ENCODE data around the gene LHX3.

LHX3 gene

GRCh38 chr9:136223871-136224640 is 19.1 kb upstream of the LHX3 start:
- Histone ChIP-seq H3K36me3 (ENCODE audit: insufficient read depth, low read length) (peaks cover 33% of the 10 kb centered on the region), H3K9me3 (ENCODE audit: insufficient read depth, low read depth, low read length) (no peaks in the 10 kb centered on the region), H3K27ac (ENCODE audit: low read depth, low read length) (no peak overlapping the region), H3K4me3 (ENCODE audit: low read length) (no peak overlapping the region), H3K4me1 (ENCODE audit: insufficient read depth, low read length) (no peaks in the 10 kb centered on the region; the same call in 1 of the 2 replicates), H3K27me3 (ENCODE audit: insufficient read depth, low read length) (no peaks in the 10 kb centered on the region), H3K9ac (ENCODE audit: low read depth, low read length) (no peak overlapping the region)
- 97% methylated on average over 30 of the region's 30 CpGs for whole genome bisulfite sequencing

GRCh38 chr9:136222906-136223285 is 18.0 kb upstream of the LHX3 start:
- H3K36me3 ChIP-seq (ENCODE audit: insufficient read depth, low read length) = peaks cover 44% of the 10 kb centered on the region
- H3K9ac ChIP-seq (ENCODE audit: low read depth, low read length) = no peak overlapping the region
- WGBS = 93% methylated on average over 13 of the region's 13 CpGs
- H3K27me3 ChIP-seq (ENCODE audit: insufficient read depth, low read length) = no peaks in the 10 kb centered on the region
- no peak overlapping the region for H3K27ac ChIP-seq (ENCODE audit: low read depth, low read length)
- H3K4me3 ChIP-seq (ENCODE audit: low read length) = no peak overlapping the region
- H3K4me1 ChIP-seq (ENCODE audit: insufficient read depth, low read length) = no peaks in the 10 kb centered on the region; the same call in 1 of the 2 replicates
- no peaks in the 10 kb centered on the region for H3K9me3 ChIP-seq (ENCODE audit: insufficient read depth, low read depth, low read length)

- H3K9ac ChIP-seq (ENCODE audit: low read depth, low read length) = no peak overlapping the region
- no peak overlapping the region for H3K4me3 ChIP-seq (ENCODE audit: low read length)
- 96% methylated on average over 38 of the region's 38 CpGs for WGBS
- peaks cover 46% of the 10 kb centered on the region for H3K36me3 ChIP-seq (ENCODE audit: insufficient read depth, low read length)
- no peaks in the 10 kb centered on the region for H3K4me1 ChIP-seq (ENCODE audit: insufficient read depth, low read length)
- H3K27me3 ChIP-seq (ENCODE audit: insufficient read depth, low read length) = no peaks in the 10 kb centered on the region
- no peak overlapping the region for H3K27ac ChIP-seq (ENCODE audit: low read depth, low read length)
- H3K9me3 ChIP-seq (ENCODE audit: insufficient read depth, low read depth, low read length) = no peaks in the 10 kb centered on the region
Observed at GRCh38 chr9:136222166-136222905, 17.4 kb upstream of the LHX3 start.

GRCh38 chr9:136220017-136220729 is 15.2 kb upstream of the LHX3 start:
- Histone ChIP-seq H3K9ac (ENCODE audit: low read depth, low read length) (no peak overlapping the region), H3K27ac (ENCODE audit: low read depth, low read length) (no peak overlapping the region), H3K4me3 (ENCODE audit: low read length) (no peak overlapping the region), H3K36me3 (ENCODE audit: insufficient read depth, low read length) (peaks cover 58% of the 10 kb centered on the region), H3K27me3 (ENCODE audit: insufficient read depth, low read length) (no peaks in the 10 kb centered on the region), H3K4me1 (ENCODE audit: insufficient read depth, low read length) (no peaks in the 10 kb centered on the region), H3K9me3 (ENCODE audit: insufficient read depth, low read depth, low read length) (no peaks in the 10 kb centered on the region)
- 84% methylated on average over 15 of the region's 15 CpGs for WGBS

- H3K27me3 ChIP-seq (ENCODE audit: insufficient read depth, low read length) = no peaks in the 10 kb centered on the region
- H3K9me3 ChIP-seq (ENCODE audit: insufficient read depth, low read depth, low read length) = no peaks in the 10 kb centered on the region
- no peak overlapping the region for H3K27ac ChIP-seq (ENCODE audit: low read depth, low read length)
- WGBS = 94% methylated on average over 13 of the region's 13 CpGs
- H3K9ac ChIP-seq (ENCODE audit: low read depth, low read length) = no peak overlapping the region
- H3K4me3 ChIP-seq (ENCODE audit: low read length) = no peak overlapping the region
- no peaks in the 10 kb centered on the region for H3K4me1 ChIP-seq (ENCODE audit: insufficient read depth, low read length)
- H3K36me3 ChIP-seq (ENCODE audit: insufficient read depth, low read length) = peaks cover 58% of the 10 kb centered on the region
Observed at GRCh38 chr9:136219276-136219675, 14.3 kb upstream of the LHX3 start.

GRCh38 chr9:136218673-136219072 is 13.7 kb upstream of the LHX3 start:
- 92% methylated on average over 15 of the region's 15 CpGs for WGBS
- Histone ChIP-seq H3K36me3 (ENCODE audit: insufficient read depth, low read length) (peaks cover 58% of the 10 kb centered on the region), H3K4me3 (ENCODE audit: low read length) (no peak overlapping the region)

GRCh38 chr9:136218271-136218670 is 13.3 kb upstream of the LHX3 start:
- 94% methylated on average over 16 of the region's 16 CpGs for WGBS
- Histone ChIP-seq H3K4me3 (ENCODE audit: low read length) (no peak overlapping the region), H3K4me1 (ENCODE audit: insufficient read depth, low read length) (no peaks in the 10 kb centered on the region), H3K9me3 (ENCODE audit: insufficient read depth, low read depth, low read length) (no peaks in the 10 kb centered on the region), H3K9ac (ENCODE audit: low read depth, low read length) (no peak overlapping the region), H3K36me3 (ENCODE audit: insufficient read depth, low read length) (peaks cover 58% of the 10 kb centered on the region), H3K27ac (ENCODE audit: low read depth, low read length) (no peak overlapping the region), H3K27me3 (ENCODE audit: insufficient read depth, low read length) (no peaks in the 10 kb centered on the region)

More at GRCh38 chr9:136218673-136219072, 13.7 kb upstream of the LHX3 start:
- no peaks in the 10 kb centered on the region for H3K27me3 ChIP-seq (ENCODE audit: insufficient read depth, low read length)
- no peak overlapping the region for H3K9ac ChIP-seq (ENCODE audit: low read depth, low read length)
- no peak overlapping the region for H3K27ac ChIP-seq (ENCODE audit: low read depth, low read length)
- H3K9me3 ChIP-seq (ENCODE audit: insufficient read depth, low read depth, low read length) = no peaks in the 10 kb centered on the region
- no peaks in the 10 kb centered on the region for H3K4me1 ChIP-seq (ENCODE audit: insufficient read depth, low read length)

- H3K4me3 ChIP-seq (ENCODE audit: low read length) = no peak overlapping the region
- WGBS = 86% methylated on average over 37 of the region's 37 CpGs
- peaks cover 56% of the 10 kb centered on the region for H3K36me3 ChIP-seq (ENCODE audit: insufficient read depth, low read length)
- no peak overlapping the region; the same call in 1 of the 2 replicates for H3K9ac ChIP-seq (ENCODE audit: low read depth, low read length)
- no peak overlapping the region for H3K27ac ChIP-seq (ENCODE audit: low read depth, low read length)
- no peaks in the 10 kb centered on the region for H3K27me3 ChIP-seq (ENCODE audit: insufficient read depth, low read length)
- no peaks in the 10 kb centered on the region for H3K9me3 ChIP-seq (ENCODE audit: insufficient read depth, low read depth, low read length)
- no peaks in the 10 kb centered on the region for H3K4me1 ChIP-seq (ENCODE audit: insufficient read depth, low read length)
Observed at GRCh38 chr9:136216541-136217244, 11.8 kb upstream of the LHX3 start.

- no peak overlapping the region for H3K4me3 ChIP-seq (ENCODE audit: low read length)
- WGBS = 96% methylated on average over 9 of the region's 9 CpGs
- no peaks in the 10 kb centered on the region for H3K9me3 ChIP-seq (ENCODE audit: insufficient read depth, low read depth, low read length)
- no peak overlapping the region for H3K27ac ChIP-seq (ENCODE audit: low read depth, low read length)
- no peaks in the 10 kb centered on the region for H3K27me3 ChIP-seq (ENCODE audit: insufficient read depth, low read length)
- no peaks in the 10 kb centered on the region for H3K4me1 ChIP-seq (ENCODE audit: insufficient read depth, low read length)
- H3K36me3 ChIP-seq (ENCODE audit: insufficient read depth, low read length) = peaks cover 70% of the 10 kb centered on the region
- no peak overlapping the region for H3K9ac ChIP-seq (ENCODE audit: low read depth, low read length)
Observed at GRCh38 chr9:136213733-136214132, 8.8 kb upstream of the LHX3 start.

GRCh38 chr9:136212345-136212950 is 7.5 kb upstream of the LHX3 start:
- H3K27ac ChIP-seq (ENCODE audit: low read depth, low read length) = no peak overlapping the region
- H3K36me3 ChIP-seq (ENCODE audit: insufficient read depth, low read length) = peaks cover 63% of the 10 kb centered on the region

More at GRCh38 chr9:136212345-136212950, 7.5 kb upstream of the LHX3 start:
- H3K9me3 ChIP-seq (ENCODE audit: insufficient read depth, low read depth, low read length) = no peaks in the 10 kb centered on the region
- H3K27me3 ChIP-seq (ENCODE audit: insufficient read depth, low read length) = no peaks in the 10 kb centered on the region
- WGBS = 94% methylated on average over 28 of the region's 28 CpGs
- no peak overlapping the region for H3K9ac ChIP-seq (ENCODE audit: low read depth, low read length)
- H3K4me1 ChIP-seq (ENCODE audit: insufficient read depth, low read length) = no peaks in the 10 kb centered on the region
- H3K4me3 ChIP-seq (ENCODE audit: low read length) = no peak overlapping the region

Data from HUES64 (cell line).